ENCODE measurements around the gene PMEPA1.

Gene PMEPA1

GRCh38 chr20:57649617-57650015 lies 60.2 kb downstream of the PMEPA1 start:
- DNase-seq (ENCODE audit: extremely low read depth, low read depth), result no peak
- no peak for TF ChIP-seq CTCF (IDR thresholded peaks at IDR 0.05; ENCODE audit: low read depth, low read length, missing control alignments)
- H3K4me3 ChIP-seq (replicated peaks; ENCODE audit: low read depth, low read length), result no peak overlapping the region

GRCh38 chr20:57648878-57649616 lies 60.8 kb downstream of the PMEPA1 start:
- DNase-seq (ENCODE audit: extremely low read depth, low read depth), result no peak
- no peak overlapping the region for H3K4me3 ChIP-seq (replicated peaks; ENCODE audit: low read depth, low read length)
- no peak for TF ChIP-seq CTCF (IDR thresholded peaks at IDR 0.05; ENCODE audit: low read depth, low read length, missing control alignments)

GRCh38 chr20:57647933-57648785 lies 61.7 kb downstream of the PMEPA1 start:
- no peak overlapping the region for H3K4me3 ChIP-seq (replicated peaks; ENCODE audit: low read depth, low read length)
- TF ChIP-seq CTCF (IDR thresholded peaks at IDR 0.05; ENCODE audit: low read depth, low read length, missing control alignments), result no peak
- no peak for DNase-seq (ENCODE audit: extremely low read depth, low read depth)

GRCh38 chr20:57647006-57647932 lies 62.5 kb downstream of the PMEPA1 start:
- DNase-seq (ENCODE audit: extremely low read depth, low read depth), result no peak
- TF ChIP-seq CTCF (IDR thresholded peaks at IDR 0.05; ENCODE audit: low read depth, low read length, missing control alignments), result no peak
- H3K4me3 ChIP-seq (replicated peaks; ENCODE audit: low read depth, low read length), result no peak overlapping the region

- H3K4me3 ChIP-seq (replicated peaks; ENCODE audit: low read depth, low read length), result no peak overlapping the region
- TF ChIP-seq CTCF (IDR thresholded peaks at IDR 0.05; ENCODE audit: low read depth, low read length, missing control alignments), result no peak
- DNase-seq (ENCODE audit: extremely low read depth, low read depth), result no peak
Observed at GRCh38 chr20:57638895-57639236, 70.9 kb downstream of the PMEPA1 start.

- no peak for DNase-seq (ENCODE audit: extremely low read depth, low read depth)
- TF ChIP-seq CTCF (IDR thresholded peaks at IDR 0.05; ENCODE audit: low read depth, low read length, missing control alignments), result no peak
- no peak overlapping the region for H3K4me3 ChIP-seq (replicated peaks; ENCODE audit: low read depth, low read length)
Observed at GRCh38 chr20:57638173-57638894, 71.5 kb downstream of the PMEPA1 start.
